Spleen (tissue), 11 donors: ENCODE measurements around the gene PARD3B. TPM values are rescaled to one million over a fixed set of nuclear protein-coding genes. Genes with fewer than 3 reads are reported as not detected.

Source experiments
- DNase-seq: peaks from one replicate; pipeline ENCODE4 v3.0.0-alpha.2; 2020
- H3K27ac ChIP-seq, 8 donors: fragments of 200-600 bp; sonication (generic) in 7 of 8; 1 replicate in 4 of 8; 2 replicates in 4 of 8; pipeline versions ENCODE4 v1.5.0 to v1.8.0; 2016 to 2021; ENCODE audit warnings: inconsistent platforms in 4 of 8, mild to moderate bottlenecking in 4 of 8, moderate library complexity in 1 of 8
- H3K27me3 ChIP-seq, 7 donors: fragments of 200-600 bp; sonication (generic) in 6 of 7; replicated peaks in 1 of 7; 1 replicate in 4 of 7; 2 replicates in 3 of 7; pipeline versions ENCODE4 v1.5.0 to v1.8.0; 2016 to 2021; ENCODE audit warnings: inconsistent platforms in 3 of 7, mild to moderate bottlenecking in 1 of 7
- H3K36me3 ChIP-seq, 6 donors: fragments of 200-600 bp; sonication (generic) in 5 of 6; 1 replicate in 4 of 6; 2 replicates in 2 of 6; pipeline versions ENCODE4 v1.5.0 to v1.8.0; 2016 to 2021; ENCODE audit warnings: inconsistent platforms in 2 of 6
- H3K4me1 ChIP-seq, 6 donors: fragments of 200-600 bp; sonication (generic) in 5 of 6; 1 replicate in 3 of 6; 2 replicates in 3 of 6; pipeline versions ENCODE4 v1.5.0 to v1.8.0; 2016 to 2021; ENCODE audit warnings: inconsistent platforms in 3 of 6
- H3K4me3 ChIP-seq, 8 donors: fragments of 200-600 bp; sonication (generic) in 7 of 8; 1 replicate in 4 of 8; 2 replicates in 4 of 8; pipeline versions ENCODE4 v1.5.0 to v1.8.0; 2016 to 2021; ENCODE audit warnings: inconsistent platforms in 4 of 8, mild to moderate bottlenecking in 4 of 8, moderate library complexity in 2 of 8
- H3K9me3 ChIP-seq, 8 donors: fragments of 200-600 bp; sonication (generic) in 7 of 8; 1 replicate in 4 of 8; 2 replicates in 4 of 8; pipeline versions ENCODE4 v1.5.0 to v1.8.0; 2016 to 2021; ENCODE audit warnings: inconsistent platforms in 4 of 8
- POLR2A ChIP-seq, 3 donors: fragments of 450-650 bp; IDR thresholded peaks; one replicate each; pipeline ENCODE4 v1.5.1; 2017; ENCODE audit warnings: antibody characterized with exemption in 3 of 3, mild to moderate bottlenecking in 1 of 3
- POLR2AphosphoS5 ChIP-seq, 3 donors: sonication (generic); formaldehyde crosslinking; IDR thresholded peaks; one replicate each; pipeline ENCODE4 v1.5.1; 2017; ENCODE audit warnings: antibody characterized with exemption in 3 of 3
- WGBS, 5 donors: extraction: QIAGEN DNeasy Blood & Tissue Kit in 3 of 5; methylation state at CpG; one replicate each; pipeline versions ENCODE4 v1.1.5 to v1.1.7; 2013 to 2018; 5-methylcytosine and 5-hydroxymethylcytosine counted together
- intact Hi-C: fragments of 100-400 bp; cut with DNase I; formaldehyde crosslinking; loops from one replicate; pipeline ENCODE4 v1.15.0; 2023; ENCODE audit warnings: low total_unique reads
- polyA plus RNA-seq, 3 donors: library from polyadenylated mRNA; stranded (reverse); fragments of 200-250 nt; gene quantifications; one replicate each; pipeline ENCODE4 v1.2.1, GENCODE V29; 2013
- total RNA-seq, 7 donors: library from RNA; depleted of rRNA in 3 of 7; stranded (reverse); fragments of >200 nt in 3 of 7; fragmentation: NEBNext Ultra II Directional in 4 of 7; extraction: Animal tissue kit (Norgen Biotek cat#: 25700) in 4 of 7; gene quantifications; one replicate each; pipeline versions ENCODE4 v1.1.0 to v1.2.1, GENCODE V29; 2016 to 2021
- TF ChIP-seq, protein P1 (sequence below), 11 experiments: fragments of 200-600 bp in 7 of 11; fragments of 450-650 bp in 4 of 11; sonication (generic) in 4 of 11; IDR thresholded peaks in 8 of 11; conservative IDR thresholded peaks in 3 of 11; 1 replicate in 7 of 11; 2 replicates in 4 of 11; pipeline versions ENCODE4 v1.4.0 to v1.8.0; 2016 to 2021; ENCODE audit warnings: antibody characterized with exemption in 11 of 11, inconsistent platforms in 4 of 11, mild to moderate bottlenecking in 1 of 11
- donor health status: healthy with polysubstance abuse.
- donor health status: DM: no; HTN: no; CAD: no; lungs with moderate emphysema.
- donor health status: DM: no; HTN: no; CAD: no.
- donor health status: Bipolar disorder and iron deficiency.
- donor health status: healthy.
- donor health status: DM: no; HTN: no; CAD: no.
- donor health status: DM: yes; HTN: yes; CAD: no.

The PARD3B gene
- total and polyA plus RNA-seq, 10 donors = 0.85 to 27.8 (median 14.7) TPM

DNA sequence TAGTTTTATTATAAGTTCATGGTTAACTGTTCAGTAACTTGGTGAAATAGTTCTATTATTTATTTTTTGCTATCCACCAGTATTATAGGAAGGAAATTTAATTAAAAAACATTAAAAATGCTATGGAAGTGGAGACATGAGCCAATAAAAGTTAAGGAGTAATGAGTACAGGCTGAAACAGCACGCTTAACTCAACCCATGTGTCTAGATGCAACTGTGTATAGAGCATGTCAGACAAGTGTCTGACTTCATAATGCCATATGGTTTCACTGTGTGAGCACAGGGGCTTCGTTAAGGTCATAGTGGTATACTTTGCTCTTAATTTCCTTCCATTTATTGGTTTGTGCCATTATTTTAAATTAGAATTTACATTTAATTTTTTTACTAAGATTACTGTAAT lies 570.2 kb downstream of the PARD3B start:
- DNase-seq = no peak
- 79 to 87% (median 81%) methylated on average over 2 of the region's 2 CpGs for WGBS, 5 donors
- intact Hi-C loops = no loop called here
- H3K4me3 ChIP-seq = no peak overlapping the region
- no peaks in the 10 kb centered on the region for H3K36me3 ChIP-seq
- peaks cover 0 to 15% (median 11%) of the 10 kb centered on the region in 8 donors for H3K9me3 ChIP-seq
- TF ChIP-seq POLR2A (IDR thresholded peaks at IDR 0.05) (no peak), POLR2AphosphoS5 (IDR thresholded peaks at IDR 0.05) (no peak)
- TF ChIP-seq, protein P1, sequence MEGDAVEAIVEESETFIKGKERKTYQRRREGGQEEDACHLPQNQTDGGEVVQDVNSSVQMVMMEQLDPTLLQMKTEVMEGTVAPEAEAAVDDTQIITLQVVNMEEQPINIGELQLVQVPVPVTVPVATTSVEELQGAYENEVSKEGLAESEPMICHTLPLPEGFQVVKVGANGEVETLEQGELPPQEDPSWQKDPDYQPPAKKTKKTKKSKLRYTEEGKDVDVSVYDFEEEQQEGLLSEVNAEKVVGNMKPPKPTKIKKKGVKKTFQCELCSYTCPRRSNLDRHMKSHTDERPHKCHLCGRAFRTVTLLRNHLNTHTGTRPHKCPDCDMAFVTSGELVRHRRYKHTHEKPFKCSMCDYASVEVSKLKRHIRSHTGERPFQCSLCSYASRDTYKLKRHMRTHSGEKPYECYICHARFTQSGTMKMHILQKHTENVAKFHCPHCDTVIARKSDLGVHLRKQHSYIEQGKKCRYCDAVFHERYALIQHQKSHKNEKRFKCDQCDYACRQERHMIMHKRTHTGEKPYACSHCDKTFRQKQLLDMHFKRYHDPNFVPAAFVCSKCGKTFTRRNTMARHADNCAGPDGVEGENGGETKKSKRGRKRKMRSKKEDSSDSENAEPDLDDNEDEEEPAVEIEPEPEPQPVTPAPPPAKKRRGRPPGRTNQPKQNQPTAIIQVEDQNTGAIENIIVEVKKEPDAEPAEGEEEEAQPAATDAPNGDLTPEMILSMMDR (IDR thresholded peaks at IDR 0.05 in 8 of 11, conservative IDR thresholded peaks at IDR 0.05 in 3 of 11) = no peak
- H3K27ac ChIP-seq = no peak overlapping the region
- H3K4me1 ChIP-seq = no peaks in the 10 kb centered on the region
- H3K27me3 ChIP-seq = no peaks in the 10 kb centered on the region

DNA sequence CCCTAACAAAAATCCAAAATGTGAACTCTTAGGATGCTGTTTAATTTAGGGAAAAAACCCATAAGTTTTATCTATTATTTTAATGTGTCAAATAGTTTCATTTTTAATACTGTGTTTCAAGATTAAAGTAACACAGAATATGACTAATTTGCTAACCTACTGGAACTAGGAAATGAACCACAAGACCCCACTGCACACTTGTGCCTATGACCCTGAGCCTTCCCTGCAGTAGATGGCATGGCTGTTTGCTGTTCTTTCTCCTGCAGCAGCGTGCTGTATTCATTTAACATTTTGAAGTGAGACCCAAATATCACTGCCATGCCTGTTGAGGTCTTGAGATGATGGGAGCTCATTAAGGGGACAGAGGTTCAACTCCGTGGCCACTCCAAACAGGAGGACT lies 571.9 kb downstream of the PARD3B start:
- H3K4me3 ChIP-seq = no peak overlapping the region

DNA sequence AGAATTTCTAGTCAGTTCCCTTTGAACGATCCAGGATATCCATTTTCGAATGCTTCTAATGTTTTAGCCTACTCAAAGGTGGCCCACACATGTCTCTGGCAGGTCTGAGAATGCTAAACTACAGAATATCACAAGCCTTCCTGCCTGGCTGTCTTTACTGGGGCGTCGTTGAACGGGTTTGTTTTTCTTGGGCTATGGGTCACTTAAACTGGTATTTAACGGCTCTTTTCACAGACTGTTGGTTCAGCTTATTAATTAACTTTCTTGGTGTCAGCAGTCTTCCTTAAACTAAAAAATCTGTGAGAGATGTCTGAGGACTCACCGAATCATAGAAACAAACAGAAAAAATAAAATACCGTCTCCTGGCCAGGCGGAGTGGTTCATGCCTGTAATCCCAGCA lies 573.9 kb downstream of the PARD3B start:
- H3K4me1 ChIP-seq = no peaks in the 10 kb centered on the region
- 89 to 93% (median 92%) methylated on average over 9 of the region's 9 CpGs for WGBS, 5 donors
- H3K27ac ChIP-seq = no peak overlapping the region
- no peaks in the 10 kb centered on the region for H3K9me3 ChIP-seq
- TF ChIP-seq, protein P1 (IDR thresholded peaks at IDR 0.05 in 8 of 11, conservative IDR thresholded peaks at IDR 0.05 in 3 of 11) = no peak
- TF ChIP-seq POLR2AphosphoS5 (IDR thresholded peaks at IDR 0.05) (no peak), POLR2A (IDR thresholded peaks at IDR 0.05) (no peak)
- no peak overlapping the region for H3K4me3 ChIP-seq
- no peak for DNase-seq
- intact Hi-C loops = no loop called here
- H3K36me3 ChIP-seq = no peaks in the 10 kb centered on the region
- H3K27me3 ChIP-seq = no peaks in the 10 kb centered on the region

More for the DNA sequence above, 571.9 kb downstream of the PARD3B start:
- Histone ChIP-seq H3K27ac (no peak overlapping the region), H3K4me1 (no peaks in the 10 kb centered on the region), H3K9me3 (peaks cover 0 to 5% (median 1%) of the 10 kb centered on the region in 8 donors), H3K27me3 (no peaks in the 10 kb centered on the region), H3K36me3 (no peaks in the 10 kb centered on the region)
- DNase-seq = no peak
- 64 to 89% (median 75%) methylated on average over 2 of the region's 2 CpGs for WGBS, 5 donors
- intact Hi-C loops = no loop called here
- TF ChIP-seq POLR2AphosphoS5 (IDR thresholded peaks at IDR 0.05) = no peak

- intact Hi-C loops = no loop called here
Observed at GRCh38 chr2:205128726-205129125, 583.5 kb downstream of the PARD3B start.

More at GRCh38 chr2:205128726-205129125, 583.5 kb downstream of the PARD3B start:
- H3K36me3 ChIP-seq = no peaks in the 10 kb centered on the region
- peak overlapping the region in 7 of 8 donors; percentile 33 to 62 (median 49) for H3K27ac ChIP-seq
- H3K9me3 ChIP-seq = no peaks in the 10 kb centered on the region
- no peak overlapping the region for H3K4me3 ChIP-seq
- no peak for DNase-seq
- no peaks in the 10 kb centered on the region for H3K27me3 ChIP-seq
- TF ChIP-seq POLR2AphosphoS5 (IDR thresholded peaks at IDR 0.05) = no peak
- no peak for TF ChIP-seq POLR2A (IDR thresholded peaks at IDR 0.05)
- TF ChIP-seq, protein P1 (IDR thresholded peaks at IDR 0.05 in 8 of 11, conservative IDR thresholded peaks at IDR 0.05 in 3 of 11) = no peak
- peaks cover 0 to 14% (median 0%) of the 10 kb centered on the region in 6 donors for H3K4me1 ChIP-seq
